GM18508 (cell line): Measurements from ENCODE around the gene DSE.
"Not testable (repeated sequence)": the region's sequence is repeated elsewhere in the genome, so short reads cannot be mapped to it uniquely, and the experiment has no call there.

Source experiments
- ATAC-seq: cut with Tn5 transposase; IDR thresholded peaks from one replicate; pipeline ENCODE4 v1.9.1; 2021; ENCODE audit warnings: moderate number of reproducible peaks; ENCODE audit not compliant: insufficient read depth, unreplicated experiment

Gene DSE

DNA sequence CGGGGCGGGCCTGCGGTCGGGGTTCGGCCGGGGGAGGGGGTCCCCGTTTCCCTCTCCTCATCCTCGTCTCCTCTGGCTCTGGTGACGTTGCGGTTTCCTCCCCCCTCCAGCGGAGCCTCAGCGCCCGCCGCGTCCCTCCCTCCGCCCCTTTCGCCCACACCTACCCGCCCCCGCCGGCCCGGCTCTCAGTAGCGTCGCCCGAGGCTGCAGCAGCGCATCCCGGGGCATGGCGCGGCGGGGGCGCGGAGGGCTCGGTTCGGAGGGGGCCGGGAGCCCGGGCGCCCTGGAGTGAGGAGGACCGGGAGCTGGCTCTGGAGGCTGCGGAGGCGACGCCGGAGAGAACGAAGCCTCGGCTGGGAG is at the start of gene DSE:
DSE (plus strand) TSS at position 188 of the 360 bp plus-strand sequence. CDS start 28,304 bp downstream, outside the sequence.
- ATAC-seq = peak; percentile 29

DNA sequence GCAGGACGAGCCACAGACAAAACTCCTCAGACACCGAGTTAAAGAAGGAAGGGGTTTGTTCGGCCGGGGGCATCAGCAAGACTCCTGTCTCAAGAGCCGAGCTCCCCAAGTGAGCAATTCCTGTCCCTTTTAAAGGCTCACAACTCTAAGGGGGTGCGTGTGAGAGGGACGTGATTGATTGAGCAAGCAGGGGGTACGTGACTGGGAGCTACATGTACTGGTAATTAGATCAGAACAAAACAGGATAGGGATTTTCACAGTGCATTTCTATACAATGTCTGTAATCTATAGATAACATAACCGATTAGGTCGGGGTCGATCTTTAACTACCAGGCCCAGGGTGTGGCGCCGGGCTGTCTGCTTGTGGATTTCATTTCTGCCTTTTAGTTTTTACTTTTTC is 48.8 kb upstream of the DSE start:
- ATAC-seq = not testable (repeated sequence)

DNA sequence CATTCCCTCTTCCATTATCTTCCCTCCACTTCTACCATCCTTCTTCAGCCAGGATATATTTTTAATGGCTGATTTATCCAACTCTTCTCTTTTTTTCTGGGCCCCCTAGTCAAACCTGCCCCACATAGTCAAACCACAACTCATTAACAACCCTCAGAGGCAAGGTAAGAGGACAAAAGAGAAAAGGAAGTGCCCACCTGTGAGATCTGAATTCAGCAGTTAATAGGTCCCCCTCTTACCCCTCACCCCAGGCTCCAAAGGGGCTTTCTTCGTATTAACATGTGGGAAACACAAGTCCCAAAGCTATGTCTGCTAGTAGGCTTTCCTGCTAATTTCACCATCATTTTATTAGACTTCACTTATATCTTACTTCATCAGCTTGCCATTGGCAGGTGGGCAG is 46.9 kb upstream of the DSE start:
- ATAC-seq = no peak

DNA sequence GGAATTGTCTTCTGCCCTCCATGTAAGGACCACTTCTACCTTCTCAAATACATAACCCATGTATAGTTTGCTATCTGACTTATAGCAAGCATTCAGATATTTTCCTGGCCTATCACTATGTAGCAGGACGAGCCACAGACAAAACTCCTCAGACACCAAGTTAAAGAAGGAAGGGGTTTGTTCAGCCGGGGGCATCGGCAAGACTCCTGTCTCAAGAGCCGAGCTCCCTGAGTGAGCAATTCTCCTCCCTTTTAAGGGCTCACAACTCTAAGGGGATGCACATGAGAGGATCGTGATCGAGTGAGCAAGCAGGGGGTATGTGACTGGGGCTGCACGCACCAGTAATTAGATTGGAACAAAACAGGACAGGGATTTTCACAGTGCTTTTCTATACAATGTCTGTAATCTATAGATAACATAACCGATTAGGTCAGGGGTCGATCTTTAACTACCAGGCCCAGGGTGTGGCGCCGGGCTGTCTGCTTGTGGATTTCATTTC is 45.1 kb upstream of the DSE start:
- ATAC-seq = not testable (repeated sequence)

DNA sequence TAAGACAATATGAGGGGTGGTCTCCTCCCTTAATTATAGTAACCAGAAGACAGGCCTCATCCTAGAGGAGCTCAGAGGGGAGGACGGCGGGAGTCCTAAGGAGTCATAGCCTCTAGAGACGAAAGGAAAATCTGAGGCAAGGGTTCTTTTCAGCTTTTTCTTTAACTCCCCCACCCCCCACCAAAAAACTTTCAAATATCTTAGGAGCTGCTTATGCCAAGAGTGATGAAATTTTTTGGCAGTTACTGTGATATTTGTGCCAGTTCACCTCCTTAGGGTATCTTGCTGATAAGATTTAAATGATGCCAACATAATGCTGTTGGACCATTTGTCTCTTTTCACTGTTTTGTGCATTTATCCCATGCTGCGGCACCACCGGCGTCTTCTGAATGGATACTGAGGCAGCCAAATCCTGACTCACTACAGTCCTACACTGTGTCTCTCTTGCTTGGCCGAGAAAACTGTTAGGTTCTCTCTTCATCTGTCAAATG is 44.5 kb upstream of the DSE start:
- no peak for ATAC-seq

DNA sequence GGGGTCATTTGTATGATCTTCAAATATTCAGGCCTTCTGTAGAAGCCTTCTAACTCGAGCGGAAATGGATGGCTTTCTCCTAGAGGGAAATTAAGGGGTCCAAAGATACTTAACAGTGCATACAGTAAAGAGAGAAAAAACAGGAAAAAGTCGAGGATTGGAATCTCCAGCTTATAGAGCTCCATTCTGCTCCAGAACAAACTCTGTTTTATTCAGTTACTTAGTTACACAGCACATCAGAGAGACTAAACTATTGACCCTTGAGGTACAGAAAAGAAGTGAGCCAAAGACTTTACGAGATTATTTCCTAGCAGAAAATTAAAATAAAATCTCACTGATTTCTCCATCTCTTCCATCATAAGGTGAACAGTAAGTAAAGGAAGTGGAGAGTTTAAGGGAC is 43.8 kb upstream of the DSE start:
- ATAC-seq = no peak

DNA sequence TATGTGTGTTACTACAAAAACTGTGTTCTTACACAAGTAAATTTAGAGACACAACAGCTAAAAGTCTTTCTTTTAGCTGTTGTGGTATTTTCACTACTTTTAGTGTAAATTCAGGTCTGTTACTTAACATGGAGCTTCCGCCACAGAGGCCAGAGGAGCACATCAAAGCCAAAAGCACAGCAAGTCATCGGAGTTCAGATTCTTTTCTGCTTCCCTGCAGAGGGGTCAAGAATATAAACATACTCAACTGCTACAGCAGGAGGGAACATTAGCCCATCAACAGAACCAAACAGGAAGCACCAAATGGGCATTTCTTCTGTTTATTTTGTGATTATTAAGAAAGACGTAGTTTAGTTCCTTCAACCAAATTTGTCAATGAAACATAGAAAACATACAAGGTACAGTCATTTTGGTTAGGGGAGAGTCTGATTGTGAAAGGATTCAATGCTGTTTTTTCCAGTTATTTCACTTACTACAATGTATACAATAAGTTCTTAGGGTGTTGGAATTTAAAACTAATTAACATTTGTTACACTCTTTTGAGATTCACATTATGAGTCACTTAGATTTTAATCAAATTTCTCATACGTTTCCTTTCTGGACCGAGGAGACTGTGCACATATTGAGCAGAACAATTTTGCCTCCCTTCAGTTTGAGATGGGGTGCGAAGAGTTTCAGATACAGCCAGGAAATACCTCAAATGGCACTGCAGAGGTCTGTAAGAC is 42.8 kb upstream of the DSE start:
- no peak for ATAC-seq

DNA sequence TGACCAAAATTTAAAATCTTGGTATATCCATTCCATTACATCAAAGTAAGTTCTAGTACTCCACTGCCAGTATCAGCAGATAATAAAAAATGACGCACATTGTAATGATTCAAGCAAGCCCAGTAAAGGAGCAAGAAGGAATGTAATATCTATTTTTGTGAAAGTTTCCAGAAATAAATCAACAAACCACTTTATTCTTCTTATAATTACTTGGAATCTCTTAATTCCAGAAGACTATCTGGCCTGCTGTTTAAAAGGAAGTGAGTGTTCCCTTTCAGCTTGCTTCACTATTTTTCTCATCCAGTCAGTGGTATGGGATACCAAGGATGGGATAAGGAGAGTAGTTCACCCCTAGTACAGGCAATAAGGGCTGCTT is 42.2 kb upstream of the DSE start:
- no peak for ATAC-seq

DNA sequence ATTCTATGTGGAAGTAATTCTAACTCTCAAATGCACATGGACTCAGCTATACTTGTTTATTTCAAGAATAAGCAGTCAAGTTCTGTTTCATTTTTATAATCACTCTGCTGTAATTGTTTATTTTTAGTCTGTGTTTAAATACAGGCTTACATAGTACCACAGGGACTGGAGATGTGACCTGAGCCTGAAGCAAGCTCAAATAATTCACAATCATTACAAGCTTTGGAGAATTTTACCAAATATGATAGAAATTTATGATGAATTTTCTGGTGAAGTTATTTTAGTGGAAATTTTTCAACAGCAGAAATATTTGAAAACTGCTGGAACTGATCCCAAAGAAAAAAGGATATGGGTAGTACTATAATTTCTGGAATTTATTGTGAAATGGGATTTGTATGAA is 41.6 kb upstream of the DSE start:
- ATAC-seq = no peak

DNA sequence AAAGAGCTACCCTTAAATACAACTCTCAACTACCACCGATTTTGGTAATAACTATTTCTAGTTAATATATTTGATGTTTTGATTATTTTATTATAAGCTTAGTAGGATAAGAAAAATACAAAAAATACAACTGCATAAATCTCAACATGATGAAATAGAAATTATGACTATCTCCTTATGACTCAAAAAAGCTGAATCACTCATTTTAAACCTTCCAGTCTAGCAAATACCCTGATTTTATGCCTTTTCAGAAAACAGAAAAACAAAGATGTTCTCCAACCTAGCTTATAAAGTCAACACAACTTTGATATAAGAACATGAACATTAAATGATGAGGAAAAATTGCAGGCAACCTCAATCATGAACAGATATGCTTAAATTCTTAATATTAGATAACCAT is 40.2 kb upstream of the DSE start:
- ATAC-seq = no peak

DNA sequence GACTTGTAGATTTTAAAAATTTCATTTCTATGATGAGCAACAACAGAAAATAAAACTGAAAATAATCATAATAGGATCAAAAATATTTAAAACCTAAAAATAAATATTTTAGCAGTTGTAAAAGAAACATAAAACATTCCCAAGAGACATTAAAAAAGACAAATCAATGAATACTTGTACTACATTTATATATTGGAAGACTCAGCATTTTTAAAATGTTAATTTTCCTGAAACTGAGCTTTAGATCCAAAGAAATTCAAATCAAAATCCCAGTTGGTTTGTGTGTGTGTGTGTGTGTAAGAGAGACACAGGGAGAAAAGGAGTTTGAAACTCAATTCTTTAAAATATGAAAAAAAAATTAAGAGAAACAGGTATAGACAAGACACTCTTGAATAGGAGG is 38.7 kb upstream of the DSE start:
- no peak for ATAC-seq

DNA sequence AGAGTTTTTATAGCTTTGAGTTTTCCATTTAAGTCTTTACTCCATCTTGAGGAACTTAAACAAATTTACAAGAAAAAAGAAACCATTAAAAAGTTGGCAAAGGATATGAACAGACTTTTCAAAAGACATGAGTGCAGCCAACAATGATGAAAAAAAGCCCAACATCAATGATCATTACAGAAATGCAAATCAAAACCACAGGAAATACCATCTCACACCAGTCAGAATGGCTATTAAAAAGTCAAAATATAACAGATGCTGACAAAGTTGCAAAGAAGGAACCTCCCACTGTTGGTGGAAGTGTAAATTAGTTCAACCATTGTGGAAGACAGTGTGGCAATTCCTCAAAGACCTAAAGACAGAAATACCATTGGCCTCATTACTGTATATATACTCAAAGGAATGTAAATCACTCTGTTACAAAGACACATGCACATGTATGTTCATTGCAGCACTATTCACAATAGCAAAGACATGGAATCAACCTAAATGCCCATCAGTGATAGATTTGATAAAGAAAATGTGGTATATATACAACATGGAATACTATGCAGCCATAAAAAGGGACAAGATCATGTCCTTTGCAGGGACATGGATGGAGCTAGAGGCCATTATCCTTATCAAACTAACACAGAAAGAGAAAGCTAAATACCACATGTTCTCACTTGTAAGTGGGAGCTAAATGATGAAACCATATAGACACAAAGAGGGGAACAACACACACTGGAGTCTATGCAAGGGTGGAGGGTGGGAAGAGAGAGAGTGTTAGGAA is 35.9 kb upstream of the DSE start:
- not testable (repeated sequence) for ATAC-seq

DNA sequence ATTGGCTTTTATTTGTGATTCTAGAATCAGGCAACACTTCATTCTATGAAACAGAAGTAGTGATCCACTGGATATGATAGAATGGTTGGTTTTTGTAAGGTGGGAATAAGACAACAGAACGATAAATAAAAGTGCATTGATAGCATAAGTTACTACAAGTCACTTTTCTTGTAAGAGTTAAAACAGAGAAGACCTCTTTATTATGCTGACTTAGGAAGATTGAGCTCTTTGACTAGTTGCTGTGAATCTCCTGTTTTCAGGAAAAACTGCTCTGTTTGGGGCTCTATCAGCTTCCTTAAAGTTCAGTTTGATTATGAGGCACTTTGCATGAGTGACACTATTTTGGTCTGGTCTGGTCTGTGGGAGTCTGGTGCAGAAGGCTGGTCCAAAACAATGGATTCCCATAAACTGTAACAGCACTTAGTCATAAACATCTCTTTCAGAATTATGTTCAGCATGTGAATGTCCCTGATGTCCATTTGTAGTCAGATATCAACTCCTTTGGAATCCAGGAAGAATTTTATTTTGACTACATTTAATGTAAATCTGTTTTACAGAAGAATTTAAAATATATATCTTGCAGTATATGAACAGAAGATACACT is 35.0 kb upstream of the DSE start:
- ATAC-seq = no peak

DNA sequence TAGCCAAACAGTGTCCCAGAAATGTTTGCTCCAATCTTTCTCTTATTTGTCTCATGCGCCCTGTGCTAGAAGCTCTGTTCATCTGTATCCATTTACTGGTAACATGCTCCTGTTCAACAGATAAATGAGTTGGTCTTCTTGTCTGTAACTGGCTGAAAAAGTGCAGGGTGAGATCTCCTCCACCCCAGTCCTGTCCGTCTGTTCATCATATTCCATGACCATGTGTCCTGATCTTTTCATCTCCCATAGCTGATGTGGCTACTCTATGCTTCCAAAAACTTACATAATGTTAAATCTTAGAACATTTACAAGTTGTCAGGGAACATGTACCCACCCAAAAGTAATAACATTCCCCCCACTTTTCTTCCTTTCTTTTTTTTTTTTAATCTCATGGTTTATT is 31.8 kb upstream of the DSE start:
- no peak for ATAC-seq

DNA sequence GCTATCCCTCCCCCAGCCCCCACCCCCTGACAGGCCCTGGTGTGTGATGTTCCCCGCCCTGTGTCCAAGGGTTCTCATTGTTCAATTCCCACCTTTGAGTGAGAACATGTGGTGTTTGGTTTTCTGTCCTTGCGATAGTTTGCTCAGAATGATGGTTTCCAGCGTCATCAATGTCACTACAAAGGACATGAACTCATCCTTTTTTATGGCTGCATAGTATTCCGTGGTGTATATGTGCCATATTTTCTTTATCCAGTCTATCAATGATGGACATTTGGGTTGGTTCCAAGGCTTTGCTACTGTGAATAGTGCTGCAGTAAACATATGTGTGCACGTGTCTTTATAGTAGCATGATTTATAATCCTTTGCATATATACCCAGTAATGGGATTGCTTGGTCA is 30.1 kb upstream of the DSE start:
- not testable (repeated sequence) for ATAC-seq

DNA sequence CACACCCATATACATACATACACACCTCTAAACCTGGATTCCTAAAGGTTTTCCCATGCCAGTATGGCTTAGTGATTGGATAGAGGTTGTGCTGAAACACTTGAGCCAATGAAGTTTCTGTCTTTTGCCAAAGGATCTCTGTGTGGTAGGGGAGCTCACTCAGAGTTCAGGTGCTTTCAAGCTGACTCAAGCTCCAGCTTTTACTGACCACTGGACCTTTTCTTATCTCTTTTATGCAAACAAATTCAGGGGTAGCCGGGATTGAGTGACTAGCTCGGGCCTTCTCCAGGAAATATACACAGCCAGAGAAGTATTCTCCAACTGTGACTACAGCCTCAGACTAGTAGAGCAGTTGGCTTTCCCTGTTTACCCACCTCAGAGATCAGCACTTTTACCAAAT is 21.5 kb upstream of the DSE start:
- ATAC-seq = no peak

DNA sequence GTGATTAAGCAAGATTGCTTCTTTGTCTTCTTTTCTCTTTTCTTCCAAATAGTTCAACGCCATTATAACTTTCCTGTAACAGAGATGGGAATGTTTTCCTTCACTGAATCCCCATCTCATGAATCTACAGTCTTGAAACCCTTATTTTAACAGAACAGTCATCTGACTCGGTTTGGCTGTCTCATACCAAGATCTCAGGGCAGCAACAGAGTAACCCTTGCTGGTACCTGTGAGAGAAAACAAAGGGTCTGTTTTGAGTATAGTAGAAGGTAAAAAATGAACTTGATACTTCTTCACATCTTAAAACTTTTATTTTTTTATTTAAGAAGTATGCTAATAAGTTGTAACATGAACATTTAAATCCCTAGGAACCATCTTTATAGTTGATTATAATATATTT is 19.6 kb upstream of the DSE start:
- ATAC-seq = no peak

DNA sequence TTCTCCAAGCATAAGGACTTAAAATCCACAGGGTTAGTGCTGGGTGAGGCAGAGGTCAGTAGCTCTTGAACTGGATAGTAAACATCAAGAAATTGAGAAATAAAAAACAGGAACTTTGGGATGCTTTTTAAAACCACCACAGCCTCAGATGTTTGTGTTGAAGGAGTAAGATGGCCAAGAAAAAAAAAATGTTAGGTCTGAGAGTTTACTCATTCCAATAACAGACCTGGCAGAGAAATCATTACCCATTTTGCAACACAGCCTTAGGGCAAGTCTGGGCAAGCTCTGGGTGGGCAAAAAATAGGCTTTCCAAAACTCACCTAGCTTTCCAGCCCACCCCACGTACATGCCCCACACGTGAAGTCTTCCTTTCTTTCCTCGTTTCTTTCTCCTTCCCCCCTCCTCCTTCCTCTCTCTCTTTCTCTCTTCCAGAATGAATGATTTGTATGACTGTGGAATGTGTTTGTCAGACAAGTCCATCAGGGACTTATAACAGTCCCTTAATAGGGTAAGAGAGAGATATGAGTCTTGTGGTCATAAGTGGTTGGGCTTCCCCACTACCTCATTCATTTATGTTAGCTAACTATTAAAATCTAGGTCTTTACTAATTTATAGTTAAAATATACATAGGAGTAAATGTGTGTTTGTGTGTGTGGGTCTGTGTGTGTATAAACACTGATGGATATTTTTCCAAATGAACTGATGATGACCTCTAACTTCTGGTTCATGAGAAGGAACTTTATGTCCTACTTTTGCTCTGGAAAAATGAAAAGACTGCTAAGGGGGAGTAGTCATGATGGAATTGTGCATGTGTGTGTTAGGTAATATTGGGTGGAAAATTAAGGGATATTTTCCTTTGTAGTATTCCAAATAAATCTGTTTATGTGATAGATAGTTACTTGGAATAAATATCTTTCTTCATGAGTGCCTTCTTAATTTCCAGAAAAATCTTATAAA is 18.0 kb upstream of the DSE start:
- ATAC-seq = peak; percentile 80

DNA sequence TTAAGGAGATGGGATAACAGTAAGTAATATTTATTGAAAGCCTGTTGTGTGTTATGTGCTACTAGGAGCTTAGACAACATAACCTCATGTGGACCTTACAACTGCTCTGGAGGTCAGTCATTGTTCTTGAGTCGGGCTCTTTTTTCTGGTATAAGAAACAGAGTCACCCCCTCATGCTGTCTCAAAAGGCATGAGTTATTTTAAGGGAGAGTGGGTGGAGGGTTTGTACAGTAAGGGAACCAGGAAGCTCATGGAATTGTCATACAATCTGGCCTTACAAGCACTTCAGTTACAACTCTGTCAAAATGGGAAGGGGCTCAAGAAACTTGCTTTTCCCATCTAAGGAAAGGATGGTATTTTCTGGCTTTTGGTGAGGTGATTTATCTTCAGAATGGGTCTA is 16.5 kb upstream of the DSE start:
- ATAC-seq = no peak

DNA sequence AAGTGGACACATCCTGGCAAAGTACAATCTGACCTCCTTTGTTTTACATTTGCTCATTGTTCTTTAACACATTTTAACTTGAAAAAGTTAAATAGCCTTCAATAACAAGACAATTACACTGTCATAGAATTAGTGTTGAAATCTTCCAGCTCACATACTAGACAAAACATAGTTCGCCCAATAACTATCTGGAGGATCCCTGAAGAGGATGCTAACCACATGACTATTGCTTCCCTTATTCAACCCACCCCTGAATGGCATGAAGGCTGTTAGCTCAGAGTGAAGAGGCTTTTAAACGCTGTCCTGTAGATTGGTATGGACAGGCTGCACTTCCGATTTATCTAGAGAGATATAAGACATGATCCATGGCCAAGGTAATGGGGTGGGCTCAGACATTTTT is 15.0 kb upstream of the DSE start:
- no peak for ATAC-seq
